ENCODE results near the gene FAXC. TPM values are rescaled to one million over a fixed set of nuclear protein-coding genes. Genes with fewer than 3 reads are reported as not detected.

The FAXC gene
- total and polyA plus RNA-seq, 2 of the 8 experiments (the other 6 are each of a cell fraction or from before 2014, with no cell fraction given), result 23.2 to 29.8 TPM

- H2AFZ ChIP-seq (ENCODE audit: low read length), result no peak overlapping the region
- H3K36me3 ChIP-seq (ENCODE audit: control insufficient read depth in 2 of 4, insufficient read depth in 4 of 4, low read length in 3 of 4), result no peaks in the 10 kb centered on the region
- H3K56ac ChIP-seq (replicated peaks; ENCODE audit: insufficient read length, low read depth, low read length), result no peak overlapping the region
- H3K18ac ChIP-seq (ENCODE audit: extremely low read depth, low read length), result no peak overlapping the region
- no peaks in the 10 kb centered on the region for H3K79me2 ChIP-seq (ENCODE audit: control insufficient read depth in 1 of 2, insufficient read depth in 2 of 2, low read length in 2 of 2)
- DNase-seq (ENCODE audit: low read depth in 1 of 2, low spot score in 2 of 2) (no peak), FAIRE-seq (no peak)
- 93% methylated on average over 2 of the region's 2 CpGs; no CpG with 5 or more reads in 1 of the 2 experiments for WGBS, 2 experiments (ENCODE audit: extremely low coverage in 1 of 2, insufficient coverage in 1 of 2, insufficient read length in 1 of 2, insufficient replicate concordance in 2 of 2, low coverage in 1 of 2, low lambda C conversion rate in 2 of 2, missing lambda C conversion rate in 1 of 2)
- H3K9me3 ChIP-seq (ENCODE audit: insufficient read depth in 2 of 2, low read depth in 1 of 2, low read length in 1 of 2), result no peaks in the 10 kb centered on the region
- H2BK20ac ChIP-seq (ENCODE audit: low read length), result no peak overlapping the region
- no peak overlapping the region for H4K5ac ChIP-seq (ENCODE audit: insufficient read length, low read depth, low read length)
- H2BK15ac ChIP-seq (ENCODE audit: low read length), result no peak overlapping the region
- H3K9ac ChIP-seq (replicated peaks in 1 of 4; ENCODE audit: extremely low read depth in 1 of 4, low read depth in 3 of 4, low read length in 3 of 4), result no peak overlapping the region
- no peak overlapping the region for H3K4ac ChIP-seq (replicated peaks; ENCODE audit: insufficient read length, low read depth, low read length)
- H3K4me2 ChIP-seq (ENCODE audit: insufficient read depth in 1 of 2, low read depth in 2 of 2, low read length in 2 of 2), result no peak overlapping the region
- H2AK5ac ChIP-seq (ENCODE audit: low read depth, low read length), result no peak overlapping the region
- H3K79me1 ChIP-seq (ENCODE audit: low read depth, low read length), result no peaks in the 10 kb centered on the region
- ChIA-PET CTCF (ENCODE audit: partially characterized antibody) (interaction anchor here (1.4 kb wide), 1 partner anchor 9 kb away, joined by 6 read pairs; no protein-coding TSS in a partner anchor), POLR2A (ENCODE audit: partially characterized antibody) (no interaction called here)
- H4K20me1 ChIP-seq (replicated peaks in 1 of 2; ENCODE audit: control insufficient read depth in 1 of 2, insufficient read depth in 2 of 2, low read length in 2 of 2), result no peaks in the 10 kb centered on the region
- no peak overlapping the region for H3K14ac ChIP-seq (ENCODE audit: insufficient read length)
- no peak overlapping the region for H3K4me3 ChIP-seq (ENCODE audit: extremely low read depth in 1 of 4, insufficient read depth in 2 of 4, low read depth in 3 of 4, low read length in 4 of 4)
- H3K4me1 ChIP-seq (replicated peaks in 1 of 4; ENCODE audit: control insufficient read depth in 3 of 4, insufficient read depth in 4 of 4, low read length in 3 of 4), result no peaks in the 10 kb centered on the region
- no peak overlapping the region for H4K8ac ChIP-seq (ENCODE audit: extremely low read depth, insufficient read depth, low read length)
- H4K91ac ChIP-seq (replicated peaks; ENCODE audit: insufficient read length, low read length), result no peak overlapping the region
- H3K27ac ChIP-seq (ENCODE audit: low read depth, low read length), result no peak overlapping the region
- no peaks in the 10 kb centered on the region for H3K27me3 ChIP-seq (replicated peaks in 1 of 4; ENCODE audit: control insufficient read depth in 3 of 4, extremely low read depth in 1 of 4, insufficient read depth in 3 of 4, low read length in 3 of 4)
- H2BK120ac ChIP-seq (replicated peaks; ENCODE audit: low read depth, low read length), result no peak overlapping the region
- no peak overlapping the region for H2BK12ac ChIP-seq (ENCODE audit: low read depth, low read length)
- no peak overlapping the region for H3K23ac ChIP-seq (ENCODE audit: insufficient read length)
- no peak overlapping the region for H2BK5ac ChIP-seq (ENCODE audit: low read depth, low read length)
- no peaks in the 10 kb centered on the region for H3K23me2 ChIP-seq (ENCODE audit: low read depth, low read length)
- TF ChIP-seq YY1 (IDR thresholded peaks at IDR 0.05; ENCODE audit: low read depth, low read length) (no peak), HDAC6 (IDR thresholded peaks at IDR 0.05; ENCODE audit: low read depth, low read length) (no peak), POLR2A (IDR thresholded peaks at IDR 0.05; ENCODE audit: control extremely low read depth in 1 of 2, low read depth in 2 of 2, low read length in 2 of 2) (no peak)
These were observed 99.0 kb downstream of the FAXC start for GRCh38 chr6:99250476-99250875.
